BJ (cell line): ENCODE results near the gene HK3. TPM values are rescaled to one million over a fixed set of nuclear protein-coding genes. Genes with fewer than 3 reads are reported as not detected.
"Not testable (repeated sequence)": the region's sequence is repeated elsewhere in the genome, so short reads cannot be mapped to it uniquely, and the experiment has no call there.

Experiments used
- CTCF ChIA-PET: fragments of 350-600 bp; formaldehyde crosslinking; extraction: SDS; loops from one replicate; lab custom pipeline; 2021; ENCODE audit warnings: antibody characterized with exemption, inconsistent platforms; lab: Yijun Ruan, JAX
- POLR2A ChIA-PET: fragments of 300-600 bp; sonication (Branson Sonifier 250); formaldehyde crosslinking; extraction: SDS; loops from one replicate; lab custom pipeline; 2021; ENCODE audit warnings: antibody characterized with exemption; lab: Charles Lee
- DNase-seq: peaks from one replicate; pipeline ENCODE4 v3.0.0-alpha.2; 2011; ENCODE audit warnings: low read depth
- H3K27me3 ChIP-seq: 2 replicates; pipeline ENCODE4 v1.6.0; 2011; ENCODE audit warnings: low read length; ENCODE audit not compliant: control insufficient read depth, insufficient read depth
- H3K36me3 ChIP-seq: 2 replicates; pipeline ENCODE4 v1.5.1; 2011; ENCODE audit warnings: low read length; ENCODE audit not compliant: control insufficient read depth, insufficient read depth
- H3K4me3 ChIP-seq: 2 replicates; pipeline ENCODE4 v1.5.1; 2011; ENCODE audit warnings: low read depth, mild to moderate bottlenecking, control low read depth, low read length
- polyA plus RNA-seq: library from polyadenylated mRNA; depleted of rRNA; stranded (reverse); fragments of >200 nt; gene quantifications from 2 replicates; pipeline ENCODE4 v1.2.3, GENCODE V29; 2011
- TF ChIP-seq, protein P1 (sequence below): IDR thresholded peaks from 2 replicates; pipeline ENCODE4 v1.5.1; 2011; ENCODE audit warnings: low read depth, mild to moderate bottlenecking, control low read depth, inconsistent platforms, low read length, moderate library complexity; ENCODE audit not compliant: insufficient read depth

HK3 gene
- polyA plus RNA-seq, 1 experiment, result not detected

DNA sequence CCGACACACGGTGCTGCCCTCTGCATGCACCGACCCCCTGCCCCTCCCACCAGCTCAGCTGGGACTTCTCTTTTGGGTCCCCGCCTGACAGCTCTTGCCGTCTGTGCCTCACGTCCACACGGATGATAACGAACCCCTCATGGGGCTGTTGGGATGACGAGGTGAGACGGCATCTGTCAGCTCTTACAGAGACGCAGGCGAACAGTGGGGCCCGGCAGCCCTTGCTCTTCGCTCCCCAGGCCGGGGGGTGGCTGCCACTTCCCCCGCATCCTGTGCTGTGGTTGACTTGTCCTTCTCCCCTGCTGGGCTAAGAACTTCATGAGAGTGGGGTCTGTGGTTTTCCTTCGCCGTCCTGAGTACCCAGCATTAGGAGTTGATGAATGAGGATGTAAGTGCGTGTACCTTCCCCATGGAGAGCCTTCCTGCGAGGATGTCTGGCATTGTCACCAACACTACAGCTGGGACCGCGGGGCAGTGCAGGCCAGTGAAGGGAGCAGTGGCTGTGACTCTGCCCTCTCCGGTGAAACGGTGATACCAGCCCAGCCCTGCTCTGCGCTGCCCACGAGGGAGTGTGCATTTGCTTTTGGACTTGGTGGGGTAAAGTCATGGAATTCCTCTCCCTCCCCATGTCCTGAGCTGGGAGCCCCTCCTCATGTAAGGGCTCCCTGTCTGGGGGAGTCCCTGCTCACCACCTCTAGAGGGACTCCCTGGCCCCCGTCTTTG lies 23.2 kb downstream of the HK3 start:
- no peak overlapping the region for H3K4me3 ChIP-seq
- TF ChIP-seq, protein P1, sequence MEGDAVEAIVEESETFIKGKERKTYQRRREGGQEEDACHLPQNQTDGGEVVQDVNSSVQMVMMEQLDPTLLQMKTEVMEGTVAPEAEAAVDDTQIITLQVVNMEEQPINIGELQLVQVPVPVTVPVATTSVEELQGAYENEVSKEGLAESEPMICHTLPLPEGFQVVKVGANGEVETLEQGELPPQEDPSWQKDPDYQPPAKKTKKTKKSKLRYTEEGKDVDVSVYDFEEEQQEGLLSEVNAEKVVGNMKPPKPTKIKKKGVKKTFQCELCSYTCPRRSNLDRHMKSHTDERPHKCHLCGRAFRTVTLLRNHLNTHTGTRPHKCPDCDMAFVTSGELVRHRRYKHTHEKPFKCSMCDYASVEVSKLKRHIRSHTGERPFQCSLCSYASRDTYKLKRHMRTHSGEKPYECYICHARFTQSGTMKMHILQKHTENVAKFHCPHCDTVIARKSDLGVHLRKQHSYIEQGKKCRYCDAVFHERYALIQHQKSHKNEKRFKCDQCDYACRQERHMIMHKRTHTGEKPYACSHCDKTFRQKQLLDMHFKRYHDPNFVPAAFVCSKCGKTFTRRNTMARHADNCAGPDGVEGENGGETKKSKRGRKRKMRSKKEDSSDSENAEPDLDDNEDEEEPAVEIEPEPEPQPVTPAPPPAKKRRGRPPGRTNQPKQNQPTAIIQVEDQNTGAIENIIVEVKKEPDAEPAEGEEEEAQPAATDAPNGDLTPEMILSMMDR, result no peak
- no peaks in the 10 kb centered on the region for H3K36me3 ChIP-seq
- H3K27me3 ChIP-seq, result peaks cover 23% of the 10 kb centered on the region
- no peak for DNase-seq
- ChIA-PET POLR2A (no interaction called here), CTCF (no interaction called here)

DNA sequence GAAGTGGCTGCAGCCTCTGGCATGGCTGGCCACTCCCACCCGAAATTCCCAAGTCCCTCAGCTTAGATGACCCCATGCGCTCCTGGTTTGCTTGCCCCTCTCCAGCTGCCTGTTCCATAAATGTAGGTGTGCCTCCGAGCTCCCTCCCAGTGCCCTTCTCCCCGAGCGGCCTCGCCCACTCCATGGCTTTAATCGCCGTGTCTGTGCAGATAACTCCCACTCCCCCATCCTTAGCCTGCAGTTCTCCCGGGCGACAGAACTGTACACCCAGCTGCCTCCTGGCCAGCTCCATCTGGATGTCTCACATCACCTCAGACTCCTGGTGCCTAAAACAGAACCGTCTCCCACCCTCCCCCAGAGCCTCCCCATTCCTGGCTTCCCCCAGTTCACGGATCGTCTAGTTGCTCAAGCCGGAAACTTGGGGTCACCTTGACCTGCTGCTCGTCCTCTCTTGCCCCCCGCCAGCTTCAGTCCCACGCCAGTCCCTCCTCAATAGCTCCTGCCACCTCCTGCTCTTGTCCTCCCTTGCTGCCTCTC lies 24.1 kb downstream of the HK3 start:
- ChIA-PET CTCF (no interaction called here), POLR2A (no interaction called here)
- H3K4me3 ChIP-seq, result no peak overlapping the region
- TF ChIP-seq, protein P1, result no peak
- no peak for DNase-seq
- H3K27me3 ChIP-seq, result peaks cover 23% of the 10 kb centered on the region
- H3K36me3 ChIP-seq, result no peaks in the 10 kb centered on the region

DNA sequence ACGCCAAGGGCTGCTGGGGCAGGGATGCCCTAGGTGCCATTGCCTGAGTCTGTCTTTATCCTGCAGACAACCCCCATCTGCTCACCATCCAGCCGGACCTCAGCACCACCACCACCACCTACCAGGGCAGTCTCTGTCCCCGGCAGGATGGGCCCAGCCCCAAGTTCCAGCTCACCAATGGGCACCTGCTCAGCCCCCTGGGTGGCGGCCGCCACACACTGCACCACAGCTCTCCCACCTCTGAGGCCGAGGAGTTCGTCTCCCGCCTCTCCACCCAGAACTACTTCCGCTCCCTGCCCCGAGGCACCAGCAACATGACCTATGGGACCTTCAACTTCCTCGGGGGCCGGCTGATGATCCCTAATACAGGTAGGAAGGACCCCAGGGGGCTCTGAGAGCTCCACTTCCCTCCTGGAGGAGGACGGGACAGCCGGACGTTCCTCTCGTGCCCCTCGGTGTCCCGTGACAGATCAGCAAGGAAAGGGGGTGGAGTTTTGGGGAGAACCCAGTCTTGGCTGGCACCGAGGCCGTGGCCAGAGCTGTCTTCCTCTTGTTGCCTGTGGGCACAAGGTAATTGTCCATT lies 24.9 kb downstream of the HK3 start:
- DNase-seq, result no peak
- POLR2A ChIA-PET, result no interaction called here
- Histone ChIP-seq H3K36me3 (no peaks in the 10 kb centered on the region), H3K27me3 (peaks cover 23% of the 10 kb centered on the region), H3K4me3 (no peak overlapping the region)
- TF ChIP-seq, protein P1, result no peak
- CTCF ChIA-PET, result no interaction called here

DNA sequence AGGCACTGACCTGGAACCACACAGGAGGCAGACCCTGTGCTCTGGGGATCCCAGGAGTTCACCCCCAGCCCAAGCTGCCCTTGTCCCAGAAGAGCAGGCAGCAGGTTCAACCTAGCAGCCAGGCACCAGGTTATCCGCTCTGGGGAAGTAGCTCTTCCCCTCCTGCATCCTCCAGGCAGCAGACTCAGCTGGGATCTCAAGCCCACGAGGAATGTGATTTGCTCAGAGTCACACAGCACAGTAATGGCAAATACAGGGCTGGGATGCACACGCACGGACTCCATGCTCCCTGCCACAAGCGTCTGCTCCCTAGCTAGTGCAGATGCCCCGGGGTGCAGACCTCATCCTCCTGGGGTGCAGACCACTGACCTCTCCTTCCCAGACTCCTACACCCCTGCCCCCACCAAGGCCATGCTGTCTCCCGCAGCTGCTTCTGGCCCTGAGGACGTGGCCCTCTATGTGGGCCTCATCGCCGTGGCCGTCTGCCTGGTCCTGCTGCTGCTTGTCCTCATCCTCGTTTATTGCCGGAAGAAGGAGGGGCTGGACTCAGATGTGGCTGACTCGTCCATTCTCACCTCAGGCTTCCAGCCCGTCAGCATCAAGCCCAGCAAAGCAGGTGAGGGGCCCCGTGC lies 25.5 kb downstream of the HK3 start:
- Histone ChIP-seq H3K36me3 (no peaks in the 10 kb centered on the region), H3K4me3 (no peak overlapping the region), H3K27me3 (peaks cover 23% of the 10 kb centered on the region)
- POLR2A ChIA-PET, result no interaction called here
- no peak for DNase-seq
- TF ChIP-seq, protein P1, result no peak
- CTCF ChIA-PET, result interaction anchor here (1.4 kb wide), 1 partner anchor 8 kb away, joined by 3 read pairs; no protein-coding TSS in a partner anchor

DNA sequence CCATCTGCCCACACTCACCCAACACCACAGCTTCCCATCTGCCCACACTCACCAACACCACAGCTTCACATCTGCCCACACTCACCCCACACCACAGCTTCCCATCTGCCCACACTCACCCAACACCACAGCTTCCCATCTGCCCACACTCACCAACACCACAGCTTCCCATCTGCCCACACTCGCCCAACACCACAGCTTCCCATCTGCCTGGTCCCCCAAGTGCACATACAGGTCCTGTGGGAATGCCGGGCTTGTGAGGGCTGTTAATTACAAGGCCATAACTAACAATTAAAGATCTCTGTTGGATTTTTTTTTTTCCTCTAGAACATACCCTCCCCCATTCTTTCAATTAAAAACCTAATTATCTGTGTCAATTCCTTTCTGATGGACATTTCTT lies 26.1 kb downstream of the HK3 start:
- H3K27me3 ChIP-seq, result peaks cover 21% of the 10 kb centered on the region
- POLR2A ChIA-PET, H3K4me3 ChIP-seq, DNase-seq, H3K36me3 ChIP-seq: not testable (repeated sequence)
- CTCF ChIA-PET, result interaction anchor here (1.4 kb wide), 1 partner anchor 9 kb away, joined by 3 read pairs; no protein-coding TSS in a partner anchor

DNA sequence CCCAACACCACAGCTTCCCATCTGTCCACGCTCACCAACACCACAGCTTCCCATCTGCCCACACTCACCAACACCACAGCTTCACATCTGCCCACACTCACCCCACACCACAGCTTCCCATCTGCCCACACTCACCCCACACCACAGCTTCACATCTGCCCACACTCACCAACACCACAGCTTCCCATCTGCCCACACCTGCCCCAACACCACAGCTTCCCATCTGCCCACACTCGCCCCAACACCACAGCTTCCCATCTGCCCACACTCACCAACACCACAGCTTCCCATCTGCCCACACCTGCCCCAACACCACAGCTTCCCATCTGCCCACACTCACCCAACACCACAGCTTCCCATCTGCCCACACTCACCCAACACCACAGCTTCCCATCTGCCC lies 26.6 kb downstream of the HK3 start:
- CTCF ChIA-PET, result interaction anchor here (1.4 kb wide), 1 partner anchor 9 kb away, joined by 3 read pairs; no protein-coding TSS in a partner anchor
- H3K4me3 ChIP-seq, POLR2A ChIA-PET, DNase-seq, H3K36me3 ChIP-seq: not testable (repeated sequence)
- H3K27me3 ChIP-seq, result peaks cover 21% of the 10 kb centered on the region

DNA sequence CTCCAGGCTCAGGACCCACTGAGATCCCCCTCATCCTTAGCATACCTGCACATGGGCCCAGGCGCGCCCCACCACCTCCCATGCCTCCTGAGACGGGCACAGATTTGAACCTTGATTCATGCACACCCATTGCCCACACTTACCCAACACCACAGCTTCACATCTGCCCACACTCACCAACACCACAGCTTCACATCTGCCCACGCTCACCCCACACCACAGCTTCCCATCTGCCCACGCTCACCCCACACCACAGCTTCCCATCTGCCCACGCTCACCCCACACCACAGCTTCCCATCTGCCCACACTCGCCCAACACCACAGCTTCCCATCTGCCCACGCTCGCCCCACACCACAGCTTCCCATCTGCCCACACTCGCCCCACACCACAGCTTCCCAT lies 28.5 kb downstream of the HK3 start:
- H3K27me3 ChIP-seq, result peaks cover 20% of the 10 kb centered on the region
- H3K4me3 ChIP-seq, DNase-seq, POLR2A ChIA-PET, H3K36me3 ChIP-seq: not testable (repeated sequence)
- CTCF ChIA-PET, result interaction anchor here (1.1 to 1.5 kb wide), 2 partner anchors 27 to 227 kb away, joined by 3 read pairs; no protein-coding TSS in a partner anchor
